ENCODE data around the gene SERINC5. TPM values are rescaled to one million over a fixed set of nuclear protein-coding genes. Genes with fewer than 3 reads are reported as not detected.

SERINC5 gene
- total and polyA plus RNA-seq, 2 of the 4 experiments (the other 2 are of a cell fraction), result 5.0 to 8.1 TPM

DNA sequence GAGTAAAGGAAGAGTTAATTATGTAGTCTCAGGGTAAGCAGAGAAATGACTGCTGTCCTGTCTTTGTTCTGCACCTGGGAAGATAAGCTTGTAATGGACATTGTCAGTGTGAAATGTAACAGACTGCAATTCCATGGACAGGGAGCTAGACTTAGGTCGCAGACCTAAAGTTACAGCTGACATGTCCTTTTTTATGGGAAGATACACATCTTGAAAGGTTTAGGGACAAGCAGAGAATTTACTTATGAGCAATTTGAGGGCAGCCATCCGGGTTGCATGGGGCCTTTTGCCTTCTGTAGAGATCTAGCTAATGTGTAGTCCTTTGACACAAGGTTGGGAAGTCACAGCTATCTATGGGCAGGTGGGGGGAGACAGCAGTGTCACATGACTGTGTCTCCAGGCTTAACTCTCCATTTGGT lies 85.7 kb downstream of the SERINC5 start:
- no peaks in the 10 kb centered on the region for H3K9me3 ChIP-seq (ENCODE audit: control insufficient read depth, insufficient read depth, low read length)
- H2BK20ac ChIP-seq (ENCODE audit: low read depth, low read length), result no peak overlapping the region
- H3K79me1 ChIP-seq (ENCODE audit: low read depth in 1 of 2, low read length in 2 of 2), result no peaks in the 10 kb centered on the region; a peak in 1 of 4 replicates
- H3K27me3 ChIP-seq (ENCODE audit: control insufficient read depth, insufficient read depth, low read length), result no peaks in the 10 kb centered on the region
- no peaks in the 10 kb centered on the region for H3K9me1 ChIP-seq (ENCODE audit: insufficient read depth, low read length)
- no peak overlapping the region for H3K27ac ChIP-seq (ENCODE audit: insufficient read depth, low read length)
- H3K9ac ChIP-seq (ENCODE audit: low read depth, low read length), result no peak overlapping the region
- no peak overlapping the region for H3K56ac ChIP-seq (ENCODE audit: extremely low read depth, insufficient read depth, low read length)
- no peaks in the 10 kb centered on the region for H3K4me1 ChIP-seq (ENCODE audit: control insufficient read depth, insufficient read depth, low read length)
- H2AK9ac ChIP-seq (replicated peaks; ENCODE audit: low read depth, low read length, poor library complexity), result no peak overlapping the region
- intact Hi-C loops (cut with micrococcal nuclease), result no loop called here
- no peak overlapping the region for H3K4me2 ChIP-seq (ENCODE audit: low read depth, low read length)
- H3K4ac ChIP-seq (ENCODE audit: low read depth, low read length), result no peak overlapping the region
- H3K18ac ChIP-seq (ENCODE audit: low read depth, low read length), result no peak overlapping the region
- no peak for TF ChIP-seq MAFK (IDR thresholded peaks at IDR 0.05; ENCODE audit: low read depth, low read length)
- no peak for TF ChIP-seq CHD1 (IDR thresholded peaks at IDR 0.05; ENCODE audit: low read depth, low read length)
- TF ChIP-seq NFE2L2 (IDR thresholded peaks at IDR 0.05; ENCODE audit: low read depth, low read length), result no peak
- no peak for TF ChIP-seq POLR2A (IDR thresholded peaks at IDR 0.05; ENCODE audit: low read depth, low read length)
- TF ChIP-seq CTCF (conservative IDR thresholded peaks at IDR 0.05; ENCODE audit: low read depth, low read length), result no peak
- no peak for TF ChIP-seq FOS (IDR thresholded peaks at IDR 0.05; ENCODE audit: low read depth, low read length)
- TF ChIP-seq MXI1 (IDR thresholded peaks at IDR 0.05; ENCODE audit: borderline replicate concordance, low read depth, low read length), result no peak
- no peak for TF ChIP-seq SMC3 (IDR thresholded peaks at IDR 0.05; ENCODE audit: low read depth, low read length)
- no peak for TF ChIP-seq RAD21 (IDR thresholded peaks at IDR 0.05; ENCODE audit: low read length)
- no peak for TF ChIP-seq RFX5 (IDR thresholded peaks at IDR 0.05; ENCODE audit: low read depth, low read length)
- no peak for TF ChIP-seq BHLHE40 (IDR thresholded peaks at IDR 0.05; ENCODE audit: low read depth, low read length)
- no peak for TF ChIP-seq RCOR1 (IDR thresholded peaks at IDR 0.05; ENCODE audit: insufficient replicate concordance, low read length)
- no peak for TF ChIP-seq CEBPB (IDR thresholded peaks at IDR 0.05; ENCODE audit: low read depth, low read length)
- ATAC-seq (ENCODE audit: low read depth) (no peak), DNase-seq (no peak)
- in situ Hi-C loops (cut with MboI; ENCODE audit: low sequenced_read_pairs), result no loop called here
- H3K36me3 ChIP-seq (ENCODE audit: control insufficient read depth, insufficient read depth, low read length), result 0 out of 2 replicates have a peak, but pooled peaks cover 1% of the 10 kb centered on the region
- H2BK5ac ChIP-seq (ENCODE audit: low read depth, low read length, poor library complexity, severe bottlenecking), result no peak overlapping the region
- no peak overlapping the region for H2AK5ac ChIP-seq (ENCODE audit: low read depth, low read length)
- H4K5ac ChIP-seq (ENCODE audit: low read depth, low read length), result no peak overlapping the region
- dilution Hi-C loops (cut with HindIII; ENCODE audit: low sequenced_read_pairs, unreplicated experiment), result no loop called here
- ChIA-PET CTCF (no interaction called here), POLR2A (ENCODE audit: unreplicated experiment) (no interaction called here)
- no peak overlapping the region for H4K91ac ChIP-seq (ENCODE audit: insufficient read depth, low read depth, low read length)
- H4K8ac ChIP-seq (ENCODE audit: low read depth in 2 of 2, low read length in 2 of 2), result no peak overlapping the region
- H3K14ac ChIP-seq (replicated peaks; ENCODE audit: low read depth, low read length), result no peak overlapping the region
- no peak overlapping the region for H2BK120ac ChIP-seq (ENCODE audit: low read depth, low read length)
- H3K4me3 ChIP-seq (ENCODE audit: insufficient read depth, low read depth, low read length), result no peak overlapping the region
- BruUV-seq (replicated peaks), result no TSS peak
- 50% methylated on average over 1 of the region's 2 CpGs; no CpG with 5 or more reads in 1 of the 2 experiments for WGBS, 2 experiments (ENCODE audit: extremely low coverage in 2 of 2, insufficient read length in 1 of 2)
- H2AFZ ChIP-seq (replicated peaks; ENCODE audit: low read length, poor library complexity), result no peak overlapping the region
- H2BK15ac ChIP-seq (ENCODE audit: low read depth, low read length), result no peak overlapping the region
- H4K20me1 ChIP-seq (ENCODE audit: insufficient read depth, low read length), result no peaks in the 10 kb centered on the region
- H3K23ac ChIP-seq (ENCODE audit: low read depth, low read length), result no peak overlapping the region
